NCI-H2227 treated with DMSO at 0.1 percent for 48 hours (cell line): ENCODE data around the gene CIRBP.

Experiments
- DNase-seq: peaks from one replicate; lab custom pipeline; 2025; lab: John Stamatoyannopoulos, UW

Gene CIRBP

DNA sequence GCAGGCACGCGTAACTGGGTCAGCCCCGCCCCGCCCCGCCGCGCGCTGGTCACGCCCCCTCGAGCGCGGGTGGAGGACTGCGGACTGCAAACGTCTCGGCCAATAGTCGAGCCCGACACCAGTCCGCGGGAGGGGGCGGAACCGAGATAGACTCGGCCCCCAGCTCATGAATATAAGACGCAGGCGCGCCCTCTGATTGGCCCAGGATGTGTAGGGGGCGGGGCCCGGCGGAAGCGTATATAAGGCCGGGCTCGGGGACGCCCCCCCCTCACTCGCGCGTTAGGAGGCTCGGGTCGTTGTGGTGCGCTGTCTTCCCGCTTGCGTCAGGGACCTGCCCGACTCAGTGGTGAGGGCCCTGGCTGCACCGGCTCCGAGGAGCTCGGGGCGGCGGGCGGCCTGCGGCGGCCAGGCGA is at the start of gene CIRBP:
Gene CIRBP, plus strand, starts transcription at position 268 of the 413 bp plus-strand sequence. CDS start 1,602 bp downstream, outside the sequence.
- DNase-seq: peak; percentile 81

DNA sequence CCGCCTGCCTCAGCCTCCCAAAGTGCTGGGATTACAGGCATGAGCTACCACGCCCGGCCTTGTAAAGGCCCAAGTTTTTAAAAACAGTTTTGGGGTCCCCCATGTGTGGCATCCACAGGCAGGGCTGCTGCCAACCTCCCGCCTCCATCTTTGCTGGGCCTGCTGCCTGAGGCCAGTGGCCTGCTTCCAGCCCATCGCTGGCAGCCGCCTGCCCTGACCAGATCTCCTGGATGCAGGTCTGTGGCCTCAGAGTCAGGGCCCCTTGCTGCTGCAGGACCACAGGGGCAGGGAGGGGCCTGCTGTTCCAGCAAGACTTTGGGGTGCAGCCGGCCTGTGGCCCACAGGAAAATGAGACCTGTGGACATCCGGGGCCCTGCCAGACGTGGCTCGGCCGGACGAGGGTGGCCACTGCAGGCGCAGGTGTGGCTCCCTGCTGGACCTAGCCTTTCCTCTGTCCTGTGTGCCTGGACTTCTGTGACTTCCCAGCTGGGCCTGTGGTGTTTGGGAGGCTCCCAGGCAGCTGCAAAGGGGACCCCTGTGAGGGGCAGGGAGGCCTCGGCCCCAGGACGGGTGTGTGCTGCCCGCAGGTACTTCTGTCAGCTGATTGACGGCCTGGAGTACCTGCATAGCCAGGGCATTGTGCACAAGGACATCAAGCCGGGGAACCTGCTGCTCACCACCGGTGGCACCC is 49.2 kb upstream of the CIRBP start:
- DNase-seq: no peak

DNA sequence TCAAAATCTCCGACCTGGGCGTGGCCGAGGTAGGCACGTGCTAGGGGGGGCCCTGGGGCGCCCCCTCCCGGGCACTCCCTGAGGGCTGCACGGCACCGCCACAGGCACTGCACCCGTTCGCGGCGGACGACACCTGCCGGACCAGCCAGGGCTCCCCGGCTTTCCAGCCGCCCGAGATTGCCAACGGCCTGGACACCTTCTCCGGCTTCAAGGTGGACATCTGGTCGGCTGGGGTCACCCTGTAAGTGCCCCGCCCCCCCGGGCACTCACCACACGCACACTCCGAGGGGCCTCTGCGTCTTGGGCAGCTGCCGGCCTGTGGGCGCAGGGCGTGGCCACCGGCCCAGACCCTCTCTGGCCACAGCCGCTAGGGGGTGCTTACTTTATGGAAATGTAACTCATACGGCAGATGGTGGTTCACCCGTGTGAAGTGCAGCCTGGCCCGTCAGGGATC is 48.6 kb upstream of the CIRBP start:
- no peak for DNase-seq

DNA sequence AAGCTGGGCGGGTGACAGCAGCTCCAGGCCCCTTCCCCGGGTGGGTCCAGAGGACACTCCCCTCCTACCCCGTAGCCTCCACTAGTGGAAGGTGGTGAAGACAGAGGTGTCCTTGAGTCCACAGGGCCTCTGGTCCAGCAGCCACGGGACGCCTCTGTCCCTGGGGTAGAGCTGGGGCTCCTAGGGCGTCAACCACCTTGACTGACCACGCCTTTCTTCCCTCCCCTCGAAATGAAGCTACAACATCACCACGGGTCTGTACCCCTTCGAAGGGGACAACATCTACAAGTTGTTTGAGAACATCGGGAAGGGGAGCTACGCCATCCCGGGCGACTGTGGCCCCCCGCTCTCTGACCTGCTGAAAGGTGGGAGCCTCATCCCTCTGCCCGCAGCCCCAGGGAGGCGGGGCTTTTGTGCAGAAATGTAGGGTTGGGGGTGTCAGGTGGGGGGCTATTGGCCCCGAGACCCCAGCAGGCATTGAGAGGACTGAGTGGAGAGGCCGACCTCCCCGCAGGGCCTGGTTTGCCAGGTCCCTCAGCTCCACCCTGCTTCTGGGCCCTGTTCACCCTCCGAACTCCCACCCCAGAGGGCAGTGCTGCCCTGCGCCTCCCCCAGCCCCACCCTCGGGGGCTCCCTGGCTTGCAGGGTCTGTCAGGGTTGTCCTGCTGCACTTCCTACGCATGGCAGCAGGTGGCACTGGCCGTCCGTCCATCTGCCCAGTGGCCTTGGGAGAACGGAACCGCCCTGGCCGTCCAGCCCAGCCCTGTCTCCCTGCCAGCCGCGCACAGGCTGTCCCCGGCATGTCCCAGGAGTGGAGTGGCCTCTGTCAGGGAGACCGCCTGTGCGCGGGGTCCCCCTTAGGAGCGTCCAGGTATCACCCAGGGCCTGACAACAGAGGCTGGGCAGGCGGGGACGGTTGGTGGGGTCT is 47.9 kb upstream of the CIRBP start:
- no peak for DNase-seq

DNA sequence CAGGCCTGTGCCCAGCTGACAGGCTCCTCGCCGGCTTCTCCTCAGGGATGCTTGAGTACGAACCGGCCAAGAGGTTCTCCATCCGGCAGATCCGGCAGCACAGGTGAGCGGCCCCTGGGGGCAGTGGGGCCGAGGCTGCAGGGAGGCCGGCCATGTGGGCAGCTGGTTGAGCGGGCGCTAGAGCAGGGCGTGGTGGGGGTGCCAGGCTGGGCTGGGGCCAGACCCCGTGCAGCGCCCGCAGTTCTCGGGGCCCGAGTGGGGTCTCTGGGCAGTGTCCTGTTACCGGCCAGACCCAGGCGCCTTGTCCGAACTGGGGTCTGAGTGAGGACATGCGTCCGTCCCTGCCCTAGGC is 47.3 kb upstream of the CIRBP start:
- DNase-seq: no peak

DNA sequence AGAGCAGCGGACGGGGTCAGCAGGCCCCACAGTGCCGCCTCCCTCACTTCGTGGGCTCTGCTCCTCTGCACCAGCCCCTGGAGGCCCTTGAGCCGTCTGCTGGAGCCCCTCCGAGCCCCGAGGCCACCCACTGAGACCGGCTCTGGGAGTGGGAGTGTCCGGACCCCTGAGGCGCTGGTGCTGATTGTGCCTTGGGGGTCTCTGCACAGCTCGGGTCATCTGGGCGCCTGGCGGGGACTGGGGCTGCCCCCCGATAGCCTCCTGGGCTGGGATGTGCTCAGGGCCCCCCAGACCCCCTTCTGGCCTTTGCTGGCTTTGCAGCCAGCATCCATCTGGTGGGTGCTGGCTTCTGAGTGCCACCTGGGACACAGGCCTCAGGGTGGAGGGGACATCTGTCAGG is 46.7 kb upstream of the CIRBP start:
- no peak for DNase-seq

DNA sequence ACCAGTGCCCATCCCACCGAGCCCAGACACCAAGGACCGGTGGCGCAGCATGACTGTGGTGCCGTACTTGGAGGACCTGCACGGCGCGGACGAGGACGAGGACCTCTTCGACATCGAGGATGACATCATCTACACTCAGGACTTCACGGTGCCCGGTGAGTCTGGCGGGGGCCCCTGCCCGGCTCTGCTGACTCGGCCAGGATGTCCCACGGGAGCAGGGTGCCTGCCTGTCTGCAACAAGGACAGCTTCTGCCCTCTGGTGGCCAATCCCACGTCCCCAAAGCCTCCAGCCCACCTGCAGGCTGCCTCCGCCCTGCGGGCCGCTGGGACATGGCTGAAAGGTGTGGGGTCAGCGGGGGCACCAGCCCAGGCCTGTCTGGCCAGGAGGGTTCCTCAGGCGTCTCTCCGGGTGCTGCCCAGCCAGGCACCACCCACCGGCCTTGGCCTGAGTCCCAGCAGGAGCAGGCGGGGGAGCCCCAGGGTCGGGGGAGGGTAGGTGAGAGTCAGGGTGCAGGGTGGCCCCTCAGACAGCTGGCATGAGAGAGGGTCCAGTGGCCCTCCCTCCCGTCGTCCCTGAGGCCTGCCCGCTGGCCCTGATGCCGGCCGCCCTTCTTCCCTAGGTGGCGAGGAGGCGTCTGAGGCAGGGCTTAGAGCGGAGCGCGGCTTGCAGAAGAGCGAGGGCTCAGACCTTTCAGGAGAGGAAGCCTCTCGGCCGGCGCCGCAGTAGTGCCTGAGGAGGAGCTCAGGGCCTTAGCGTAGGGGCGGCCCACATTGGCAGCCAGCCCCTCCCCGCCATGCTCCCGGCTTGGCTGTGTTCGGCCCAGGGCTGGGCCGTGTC is 45.9 kb upstream of the CIRBP start:
- no peak for DNase-seq

DNA sequence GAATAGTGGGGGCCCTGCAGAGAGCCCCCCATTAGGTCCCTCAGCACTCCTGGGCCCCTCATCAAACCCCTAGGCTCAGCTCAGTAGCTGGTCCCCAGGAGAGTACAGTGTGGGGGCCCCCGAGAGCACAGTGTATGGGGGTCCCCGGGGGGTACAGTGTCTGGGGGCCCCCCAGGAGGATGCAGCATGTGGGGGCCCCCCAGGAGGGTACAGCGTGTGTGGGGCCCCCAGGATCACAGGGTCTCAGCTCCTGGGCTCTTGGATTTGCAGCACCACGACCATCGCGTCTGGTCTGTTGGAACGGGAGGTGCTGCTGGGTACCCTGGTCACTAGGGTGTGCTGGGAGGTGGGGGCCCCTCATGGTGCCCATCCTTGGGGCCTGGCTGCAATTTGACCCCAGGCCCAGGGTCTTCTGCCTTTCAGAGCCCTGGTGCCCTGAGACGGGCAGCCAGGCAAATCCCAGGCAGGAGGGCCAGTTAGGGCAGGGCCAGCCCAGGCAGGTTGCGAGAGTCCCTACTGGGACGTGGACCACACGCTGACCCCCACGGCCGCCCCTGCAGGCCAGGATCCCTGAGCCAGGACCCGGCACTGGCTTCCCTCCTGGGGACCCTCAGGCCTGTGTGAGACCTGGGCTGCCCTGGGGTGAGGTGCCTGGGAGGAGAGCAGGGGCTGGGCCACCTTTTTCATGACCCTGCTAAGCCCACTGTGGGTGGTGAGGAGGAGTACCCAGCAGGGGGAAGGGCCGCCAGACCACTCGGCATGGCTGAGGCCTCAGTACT is 44.9 kb upstream of the CIRBP start:
- DNase-seq: no peak

DNA sequence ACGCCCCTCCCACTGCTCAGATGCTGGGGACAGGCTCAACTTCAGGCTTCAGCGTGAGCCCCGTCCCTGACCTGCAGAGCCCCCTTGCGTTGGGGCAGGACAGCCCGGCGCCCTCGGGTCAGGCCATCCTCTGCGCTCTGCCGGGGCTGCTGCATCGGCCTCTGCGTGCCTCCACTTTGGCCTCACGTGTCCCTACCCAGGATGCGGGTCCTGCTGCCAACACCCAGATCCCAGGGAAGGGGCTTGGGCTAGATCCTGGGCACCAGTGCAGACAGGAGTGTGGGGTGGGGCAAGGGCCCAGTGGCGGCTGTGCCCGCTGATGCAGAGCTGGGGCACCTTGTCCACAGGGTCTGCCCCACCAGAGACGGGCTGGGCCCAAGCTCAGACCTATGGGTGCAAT is 44.3 kb upstream of the CIRBP start:
- DNase-seq: no peak

DNA sequence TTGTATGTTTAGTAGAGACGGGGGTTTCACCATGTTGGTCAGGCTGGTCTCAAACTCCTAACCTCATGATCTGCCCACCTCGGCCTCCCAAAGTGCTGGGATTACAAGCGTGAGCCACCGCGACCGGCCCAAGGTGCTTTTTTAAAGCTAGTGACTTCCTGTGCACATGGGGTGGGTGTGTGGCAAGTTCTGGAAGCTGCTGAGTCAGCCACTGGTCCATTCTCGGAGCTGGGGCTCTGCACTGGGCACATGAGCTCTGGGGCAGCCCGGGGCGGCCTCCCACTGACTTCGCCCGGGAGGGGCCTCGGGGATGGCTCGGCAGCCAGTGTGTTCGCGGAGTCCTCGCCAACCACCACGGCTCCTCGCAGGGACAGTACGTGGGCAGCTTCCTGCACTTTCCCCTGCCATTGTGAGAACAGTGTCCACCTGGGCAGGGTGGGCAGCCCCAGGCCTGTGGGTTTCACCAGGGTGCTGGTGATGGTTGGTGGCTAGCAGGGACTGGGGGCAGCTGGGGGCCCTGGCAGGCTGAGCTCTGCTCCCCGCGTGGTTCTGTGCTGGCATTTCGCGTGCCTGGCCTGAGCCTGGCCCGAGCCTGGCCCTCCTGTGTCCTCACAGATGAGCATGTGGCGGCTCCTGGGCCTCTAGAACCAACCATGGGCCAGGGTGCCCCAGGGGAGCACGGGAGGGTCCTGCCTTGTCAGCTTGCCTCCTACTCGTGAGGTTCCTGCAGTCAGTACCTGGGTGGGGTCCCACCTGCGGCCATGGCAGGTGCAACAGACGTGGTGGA is 43.5 kb upstream of the CIRBP start:
- DNase-seq: no peak

DNA sequence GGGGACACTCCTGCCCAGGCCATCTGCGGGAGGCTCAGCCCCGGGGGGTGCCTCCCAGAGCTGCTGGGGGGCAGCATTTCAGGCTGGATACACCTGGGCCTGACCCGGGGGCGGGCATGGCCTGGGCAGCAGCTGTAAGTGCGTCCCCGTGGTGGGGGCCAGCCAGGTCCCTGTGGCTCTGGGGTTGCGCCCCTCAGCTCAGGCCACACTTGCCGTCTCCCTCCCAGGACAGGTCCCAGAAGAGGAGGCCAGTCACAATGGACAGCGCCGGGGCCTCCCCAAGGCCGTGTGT is 43.0 kb upstream of the CIRBP start:
- no peak for DNase-seq

DNA sequence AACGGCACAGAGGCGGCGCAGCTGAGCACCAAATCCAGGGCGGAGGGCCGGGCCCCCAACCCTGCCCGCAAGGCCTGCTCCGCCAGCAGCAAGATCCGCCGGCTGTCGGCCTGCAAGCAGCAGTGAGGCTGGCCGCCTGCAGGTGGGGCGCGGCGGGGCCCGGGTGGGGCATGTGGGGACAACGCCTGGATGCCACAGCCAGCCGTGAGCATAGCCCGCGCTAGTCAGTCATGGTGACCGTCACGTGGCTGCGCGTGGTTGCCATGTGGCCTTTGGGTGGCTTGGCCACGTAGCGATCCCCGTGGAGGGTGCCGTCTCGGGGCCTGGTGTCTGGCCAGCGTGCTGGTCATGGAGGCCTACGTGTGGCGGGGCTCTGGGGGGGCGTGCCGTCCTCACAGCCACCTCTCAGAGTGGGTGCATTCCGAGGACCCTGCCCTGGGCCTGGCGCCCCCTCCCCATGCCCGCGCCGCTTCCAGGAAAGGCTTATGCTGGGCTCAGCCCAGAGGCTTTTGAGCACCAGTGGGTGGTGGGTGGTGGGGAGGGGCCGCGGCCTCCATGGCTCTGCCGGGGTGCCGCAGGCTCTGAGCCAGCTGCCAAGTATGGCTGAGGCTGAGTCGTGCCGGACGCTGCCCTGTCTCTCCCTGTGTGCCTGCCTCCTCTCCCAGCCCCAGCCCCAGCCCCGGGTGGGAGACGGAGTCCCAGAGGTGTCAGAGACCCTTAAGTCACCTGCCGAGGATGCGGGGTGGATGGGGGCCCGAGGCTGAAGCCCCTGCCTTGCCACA is 42.4 kb upstream of the CIRBP start:
- DNase-seq: no peak

DNA sequence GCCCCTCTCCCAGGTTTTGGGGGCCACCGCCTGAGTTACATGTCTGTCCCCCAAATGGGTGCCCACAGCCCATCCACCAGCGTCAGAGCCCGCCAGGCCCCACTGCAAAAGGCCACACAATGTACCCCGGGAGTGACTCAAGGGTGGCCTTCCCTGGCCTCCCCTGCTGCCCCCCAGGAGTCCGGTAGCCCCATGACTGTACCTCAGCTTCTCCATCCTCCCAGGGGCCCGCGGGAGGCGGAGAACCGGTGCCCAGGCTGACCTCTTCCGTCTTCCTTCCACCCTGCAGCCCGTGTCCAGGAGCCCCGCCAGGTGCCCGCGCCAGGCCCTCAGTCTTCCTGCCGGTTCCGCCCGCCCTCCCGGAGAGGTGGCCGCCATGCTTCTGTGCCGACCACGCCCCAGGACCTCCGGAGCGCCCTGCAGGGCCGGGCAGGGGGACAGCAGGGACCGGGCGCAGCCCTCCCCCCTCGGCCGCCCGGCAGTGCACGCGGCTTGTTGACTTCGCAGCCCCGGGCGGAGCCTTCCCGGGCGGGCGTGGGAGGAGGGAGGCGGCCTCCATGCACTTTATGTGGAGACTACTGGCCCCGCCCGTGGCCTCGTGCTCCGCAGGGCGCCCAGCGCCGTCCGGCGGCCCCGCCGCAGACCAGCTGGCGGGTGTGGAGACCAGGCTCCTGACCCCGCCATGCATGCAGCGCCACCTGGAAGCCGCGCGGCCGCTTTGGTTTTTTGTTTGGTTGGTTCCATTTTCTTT is 41.7 kb upstream of the CIRBP start:
- no peak for DNase-seq

DNA sequence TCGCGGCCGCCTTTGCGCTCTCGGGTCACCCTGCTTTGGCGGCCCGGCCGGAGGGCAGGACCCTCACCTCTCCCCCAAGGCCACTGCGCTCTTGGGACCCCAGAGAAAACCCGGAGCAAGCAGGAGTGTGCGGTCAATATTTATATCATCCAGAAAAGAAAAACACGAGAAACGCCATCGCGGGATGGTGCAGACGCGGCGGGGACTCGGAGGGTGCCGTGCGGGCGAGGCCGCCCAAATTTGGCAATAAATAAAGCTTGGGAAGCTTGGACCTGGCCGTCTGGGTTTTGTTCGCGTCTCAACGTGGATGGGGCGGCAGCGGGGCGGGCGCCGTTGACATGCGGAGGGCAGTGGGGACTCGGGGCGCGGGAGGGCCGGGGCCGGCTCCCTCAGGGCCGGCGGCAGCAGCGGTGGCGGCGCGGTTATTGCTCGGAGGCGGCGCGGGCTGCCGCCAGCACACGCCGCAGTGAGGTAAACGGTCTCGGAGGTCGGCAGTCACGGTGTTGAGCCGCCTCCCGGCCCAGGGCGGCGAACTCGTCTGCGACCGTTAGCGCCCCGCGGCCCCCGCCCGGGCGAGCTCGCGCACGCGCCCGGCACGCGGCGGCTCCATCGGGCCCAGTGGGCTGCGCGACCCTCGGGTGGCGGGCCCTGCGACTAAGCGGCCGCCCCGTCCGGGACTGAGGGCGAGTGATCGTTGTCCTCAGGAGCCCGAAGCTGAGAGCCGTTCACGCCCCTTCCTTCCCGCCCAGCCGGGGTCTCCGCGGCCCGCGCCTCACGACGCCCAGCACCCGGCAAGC is 40.8 kb upstream of the CIRBP start:
- DNase-seq: no peak

DNA sequence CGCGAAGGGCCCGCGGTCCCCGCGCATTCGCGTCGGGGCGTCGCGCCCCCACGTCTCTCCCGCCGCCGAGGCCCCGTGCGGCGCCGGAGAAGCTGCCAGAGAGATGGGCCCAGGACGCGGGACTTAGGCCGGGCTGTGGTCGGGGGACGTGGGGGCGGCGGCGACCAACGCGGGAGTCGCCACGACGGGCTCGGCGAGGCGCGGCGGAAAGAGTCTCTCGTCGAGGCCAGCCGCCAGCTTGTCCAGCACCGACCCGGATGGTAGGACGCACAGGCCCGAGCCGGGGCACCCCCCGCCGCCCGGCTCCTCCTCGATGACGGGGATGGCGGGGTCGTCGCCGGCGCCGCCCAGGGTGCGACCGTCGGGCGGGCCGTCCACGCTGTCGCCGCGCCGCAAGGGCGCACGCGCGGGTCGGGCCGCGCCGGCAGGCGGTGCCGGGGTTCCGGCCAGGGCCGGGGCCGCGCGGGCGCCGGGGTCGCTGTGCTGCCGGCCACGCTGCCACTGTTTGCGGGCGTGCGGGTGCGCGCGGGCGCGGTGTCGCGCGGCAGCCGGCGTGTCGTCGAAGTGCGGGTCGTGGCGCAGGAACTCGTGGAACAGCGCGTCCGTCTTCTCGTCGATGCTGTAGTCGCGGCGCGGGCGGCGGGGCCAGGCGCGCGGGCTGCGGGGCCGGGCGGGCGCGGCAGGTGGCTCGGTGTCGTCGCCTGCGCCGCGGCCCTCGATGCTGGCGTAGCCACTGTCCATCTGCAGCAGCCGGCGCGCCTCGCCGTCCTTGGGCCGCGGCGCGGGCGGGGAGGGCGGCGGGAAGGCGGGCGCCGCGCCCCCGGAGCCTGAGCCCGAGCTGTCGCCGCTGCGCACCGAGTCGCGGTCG is 39.8 kb upstream of the CIRBP start:
- DNase-seq: no peak

DNA sequence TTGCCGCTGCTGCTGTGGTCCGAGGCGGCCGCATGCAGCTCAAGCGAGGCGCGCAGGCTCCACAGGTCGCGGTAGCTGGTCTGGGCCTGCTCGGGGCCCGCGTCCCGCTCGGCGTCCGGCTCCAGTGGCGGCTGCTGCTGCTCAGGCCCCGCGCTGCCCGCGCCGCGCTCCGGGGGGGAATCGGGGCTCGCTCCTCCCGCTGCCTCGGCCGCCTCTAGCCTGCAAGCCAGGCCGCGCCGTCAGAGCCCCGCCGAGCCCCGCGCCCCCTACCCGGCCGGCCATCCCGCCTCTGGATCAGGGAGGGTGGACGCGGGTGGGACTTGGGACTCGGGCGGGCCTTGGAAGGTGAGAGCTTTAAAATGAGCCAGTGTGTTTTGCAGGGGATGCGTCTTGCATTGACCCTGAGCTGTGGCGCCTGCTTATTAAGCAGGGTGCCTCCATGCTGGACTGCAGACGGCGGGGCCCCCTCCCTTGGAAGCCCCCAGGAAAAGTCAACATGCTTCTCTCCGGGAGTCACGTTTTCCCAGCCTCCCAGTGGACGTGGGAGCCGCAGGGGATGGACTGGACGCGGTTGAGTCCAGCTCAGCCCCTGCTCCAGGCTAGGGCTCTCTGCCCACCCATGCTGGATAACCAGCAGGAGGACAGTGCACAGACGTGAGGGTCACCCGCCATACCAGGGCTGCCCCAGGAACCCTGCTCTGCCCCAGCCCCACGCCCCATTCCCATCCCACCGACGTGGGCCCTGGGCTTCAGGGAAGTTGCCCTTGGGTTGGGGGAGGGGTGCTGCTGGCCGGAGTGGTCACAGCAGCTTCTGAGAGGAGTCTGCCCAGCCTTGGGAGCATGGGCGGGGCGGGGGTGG is 39.0 kb upstream of the CIRBP start:
- DNase-seq: no peak
